GM20000 (cell line): ENCODE results near the gene BTK.
A peak's percentile ranks its signal among the peaks of the same experiment; 100 is the strongest.

ENCODE experiments used
- DNase-seq: peaks from one replicate; pipeline ENCODE4 v3.0.0; 2012; ENCODE audit warnings: low spot score
- CTCF ChIP-seq: IDR thresholded peaks from 2 replicates; pipeline ENCODE4 v1.5.1; 2012; ENCODE audit warnings: mild to moderate bottlenecking, control low read depth; ENCODE audit errors: extremely low read depth, missing control alignments

Gene BTK

GRCh38 chrX:101362116-101362515 lies 23.9 kb downstream of the BTK start:
- no peak for TF ChIP-seq CTCF

GRCh38 chrX:101360390-101360789 lies 25.6 kb downstream of the BTK start:
- TF ChIP-seq CTCF: no peak
- no peak for DNase-seq

More at GRCh38 chrX:101362116-101362515, 23.9 kb downstream of the BTK start:
- DNase-seq: no peak

GRCh38 chrX:101359966-101360365 lies 26.0 kb downstream of the BTK start:
- no peak for TF ChIP-seq CTCF
- no peak for DNase-seq

- TF ChIP-seq CTCF: no peak
Measured at GRCh38 chrX:101357166-101357795, 28.7 kb downstream of the BTK start.

GRCh38 chrX:101349193-101349562 lies 36.8 kb downstream of the BTK start:
- no peak for TF ChIP-seq CTCF
- no peak for DNase-seq

More at GRCh38 chrX:101357166-101357795, 28.7 kb downstream of the BTK start:
- DNase-seq: no peak

GRCh38 chrX:101348452-101349192 lies 37.4 kb downstream of the BTK start, which contains the start of gene TIMM8A:
TSS of gene TIMM8A (minus strand) at chrX:101348742. CDS start at chrX:101348664, 78 bp downstream.
- DNase-seq: peak; percentile 79
- TF ChIP-seq CTCF: no peak

- peak; percentile 15 for DNase-seq
- no peak for TF ChIP-seq CTCF
Measured at GRCh38 chrX:101347859-101348451, 38.0 kb downstream of the BTK start.
